Endothelial cell (in vitro differentiated cells): Measurements from ENCODE around the gene KCTD1. TPM values are rescaled to one million over a fixed set of nuclear protein-coding genes. Genes with fewer than 3 reads are reported as not detected.

Source experiments
- DNase-seq: peaks from one replicate; pipeline ENCODE4 v3.0.0; 2021; ENCODE audit warnings: low spot score
- H3K27ac Mint-ChIP-seq: one replicate; pipeline ENCODE4 v1.8.0; 2021; ENCODE audit warnings: mixed read lengths, inconsistent platforms; ENCODE audit not compliant: unreplicated experiment
- H3K27me3 Mint-ChIP-seq: one replicate; pipeline ENCODE4 v1.8.0; 2021; ENCODE audit warnings: mild to moderate bottlenecking, moderate library complexity, mixed read lengths, inconsistent platforms; ENCODE audit not compliant: unreplicated experiment
- H3K36me3 Mint-ChIP-seq: one replicate; pipeline ENCODE4 v1.8.0; 2021; ENCODE audit warnings: mild to moderate bottlenecking, low read depth, mixed read lengths, inconsistent platforms; ENCODE audit not compliant: unreplicated experiment
- H3K4me1 Mint-ChIP-seq: one replicate; pipeline ENCODE4 v1.8.0; 2021; ENCODE audit warnings: mild to moderate bottlenecking, mixed read lengths, inconsistent platforms; ENCODE audit not compliant: unreplicated experiment
- H3K4me3 Mint-ChIP-seq: one replicate; pipeline ENCODE4 v1.8.0; 2021; ENCODE audit warnings: mild to moderate bottlenecking, mixed read lengths, inconsistent platforms; ENCODE audit not compliant: unreplicated experiment
- H3K9me3 Mint-ChIP-seq: one replicate; pipeline ENCODE4 v1.8.0; 2021; ENCODE audit warnings: mixed read lengths, inconsistent platforms; ENCODE audit not compliant: unreplicated experiment
- CTCF ChIP-seq: fragments of 200-600 bp; sonication (generic); IDR thresholded peaks from one replicate; pipeline ENCODE4 v1.5.0; 2021; ENCODE audit warnings: antibody characterized with exemption; ENCODE audit not compliant: unreplicated experiment
- total RNA-seq: library from RNA; stranded (reverse); fragmentation: NEBNext Ultra II Directional; extraction: Animal tissue kit (Norgen Biotek cat#: 25700); gene quantifications from one replicate; pipeline ENCODE4 v1.2.1, GENCODE V29; 2021; ENCODE audit not compliant: unreplicated experiment

Gene KCTD1
- total RNA-seq, 1 donor from 2014 or later, result 10.6 TPM

DNA sequence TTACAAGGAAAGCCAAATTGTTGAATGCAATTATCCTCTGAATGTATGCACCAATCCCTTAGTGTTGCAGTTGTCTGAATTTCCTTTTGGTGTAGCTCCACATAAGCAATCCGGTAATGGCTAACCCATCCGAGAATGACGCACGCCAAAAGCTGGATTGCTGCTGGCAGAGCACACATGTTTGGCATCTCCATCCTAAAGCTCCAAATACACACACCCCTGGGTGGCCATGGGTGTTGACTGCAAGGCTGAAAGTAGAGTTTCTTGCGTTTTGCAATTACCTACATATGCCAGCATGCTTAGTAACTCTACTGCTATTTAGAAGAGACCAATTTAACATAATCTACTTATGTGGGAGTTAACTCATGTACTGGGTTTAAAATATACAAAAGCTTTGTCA, 53.1 kb downstream of the KCTD1 start:
- Mint-ChIP-seq H3K4me1 (peaks cover 6% of the 10 kb centered on the region), H3K27me3 (no peaks in the 10 kb centered on the region), H3K9me3 (no peaks in the 10 kb centered on the region), H3K36me3 (no peaks in the 10 kb centered on the region), H3K4me3 (no peak overlapping the region), H3K27ac (no peak overlapping the region)
- TF ChIP-seq CTCF, result no peak
- no peak for DNase-seq

GRCh38 chr18:26493021-26493420, 55.3 kb downstream of the KCTD1 start:
- no peaks in the 10 kb centered on the region for H3K9me3 Mint-ChIP-seq
- H3K36me3 Mint-ChIP-seq, result no peaks in the 10 kb centered on the region
- H3K27ac Mint-ChIP-seq, result no peak overlapping the region
- no peak for DNase-seq
- no peaks in the 10 kb centered on the region for H3K27me3 Mint-ChIP-seq
- no peak for TF ChIP-seq CTCF
- H3K4me3 Mint-ChIP-seq, result no peak overlapping the region
- peaks cover 6% of the 10 kb centered on the region for H3K4me1 Mint-ChIP-seq

- Mint-ChIP-seq H3K27me3 (no peaks in the 10 kb centered on the region), H3K27ac (no peak overlapping the region), H3K36me3 (no peaks in the 10 kb centered on the region), H3K4me1 (peaks cover 6% of the 10 kb centered on the region), H3K4me3 (no peak overlapping the region), H3K9me3 (no peaks in the 10 kb centered on the region)
- DNase-seq, result no peak
- no peak for TF ChIP-seq CTCF
Measured at GRCh38 chr18:26491194-26491816, 57.0 kb downstream of the KCTD1 start.

- H3K4me3 Mint-ChIP-seq, result no peak overlapping the region
- no peak for TF ChIP-seq CTCF
- no peaks in the 10 kb centered on the region for H3K36me3 Mint-ChIP-seq
- no peaks in the 10 kb centered on the region for H3K27me3 Mint-ChIP-seq
- no peak for DNase-seq
- H3K27ac Mint-ChIP-seq, result no peak overlapping the region
- H3K4me1 Mint-ChIP-seq, result peaks cover 6% of the 10 kb centered on the region
- H3K9me3 Mint-ChIP-seq, result no peaks in the 10 kb centered on the region
Measured at GRCh38 chr18:26489881-26490280, 58.5 kb downstream of the KCTD1 start.

- H3K4me1 Mint-ChIP-seq, result peaks cover under 1% of the 10 kb centered on the region
- H3K27ac Mint-ChIP-seq, result no peak overlapping the region
- no peak overlapping the region for H3K4me3 Mint-ChIP-seq
- TF ChIP-seq CTCF, result no peak
- no peaks in the 10 kb centered on the region for H3K9me3 Mint-ChIP-seq
- H3K36me3 Mint-ChIP-seq, result no peaks in the 10 kb centered on the region
- H3K27me3 Mint-ChIP-seq, result no peaks in the 10 kb centered on the region
- DNase-seq, result no peak
Measured at GRCh38 chr18:26489191-26489590, 59.2 kb downstream of the KCTD1 start.
